ENCODE results near the gene GRIFIN.

GRIFIN gene

DNA sequence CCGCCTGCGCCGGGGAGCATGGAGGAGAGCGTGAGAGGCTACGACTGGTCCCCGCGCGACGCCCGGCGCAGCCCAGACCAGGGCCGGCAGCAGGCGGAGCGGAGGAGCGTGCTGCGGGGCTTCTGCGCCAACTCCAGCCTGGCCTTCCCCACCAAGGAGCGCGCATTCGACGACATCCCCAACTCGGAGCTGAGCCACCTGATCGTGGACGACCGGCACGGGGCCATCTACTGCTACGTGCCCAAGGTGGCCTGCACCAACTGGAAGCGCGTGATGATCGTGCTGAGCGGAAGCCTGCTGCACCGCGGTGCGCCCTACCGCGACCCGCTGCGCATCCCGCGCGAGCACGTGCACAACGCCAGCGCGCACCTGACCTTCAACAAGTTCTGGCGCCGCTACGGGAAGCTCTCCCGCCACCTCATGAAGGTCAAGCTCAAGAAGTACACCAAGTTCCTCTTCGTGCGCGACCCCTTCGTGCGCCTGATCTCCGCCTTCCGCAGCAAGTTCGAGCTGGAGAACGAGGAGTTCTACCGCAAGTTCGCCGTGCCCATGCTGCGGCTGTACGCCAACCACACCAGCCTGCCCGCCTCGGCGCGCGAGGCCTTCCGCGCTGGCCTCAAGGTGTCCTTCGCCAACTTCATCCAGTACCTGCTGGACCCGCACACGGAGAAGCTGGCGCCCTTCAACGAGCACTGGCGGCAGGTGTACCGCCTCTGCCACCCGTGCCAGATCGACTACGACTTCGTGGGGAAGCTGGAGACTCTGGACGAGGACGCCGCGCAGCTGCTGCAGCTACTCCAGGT lies 43.1 kb downstream of the GRIFIN start:
- no peak for DNase-seq

DNA sequence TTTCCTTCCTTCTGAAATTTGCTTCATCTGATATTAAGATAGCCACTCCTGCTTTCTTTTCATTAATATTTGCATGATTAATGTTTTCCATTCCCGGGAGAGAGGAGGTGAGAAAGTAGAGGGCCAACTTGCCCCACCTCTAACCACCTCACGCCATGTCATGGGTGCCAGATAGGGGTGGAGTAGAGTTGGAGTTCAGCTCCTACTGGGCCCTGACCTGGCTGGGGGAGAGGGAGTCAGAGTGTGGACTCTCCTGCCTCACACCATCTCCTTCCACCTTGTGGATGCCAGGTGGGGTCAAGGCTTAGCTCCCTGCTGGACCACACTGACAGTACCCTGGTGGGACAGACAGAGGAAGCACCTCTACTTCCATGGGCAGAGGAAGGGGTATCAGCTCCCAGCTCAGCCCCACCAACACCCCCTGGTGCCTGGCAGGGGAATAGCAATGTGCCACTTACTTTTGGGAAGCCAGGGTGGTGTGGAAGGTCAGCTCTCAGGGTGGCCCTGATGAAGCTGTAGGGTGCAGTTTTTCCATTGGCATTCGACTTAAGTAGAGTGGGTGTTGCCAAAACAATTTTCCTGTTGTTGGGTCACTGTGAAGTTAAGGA lies 44.8 kb downstream of the GRIFIN start:
- no peak for DNase-seq

DNA sequence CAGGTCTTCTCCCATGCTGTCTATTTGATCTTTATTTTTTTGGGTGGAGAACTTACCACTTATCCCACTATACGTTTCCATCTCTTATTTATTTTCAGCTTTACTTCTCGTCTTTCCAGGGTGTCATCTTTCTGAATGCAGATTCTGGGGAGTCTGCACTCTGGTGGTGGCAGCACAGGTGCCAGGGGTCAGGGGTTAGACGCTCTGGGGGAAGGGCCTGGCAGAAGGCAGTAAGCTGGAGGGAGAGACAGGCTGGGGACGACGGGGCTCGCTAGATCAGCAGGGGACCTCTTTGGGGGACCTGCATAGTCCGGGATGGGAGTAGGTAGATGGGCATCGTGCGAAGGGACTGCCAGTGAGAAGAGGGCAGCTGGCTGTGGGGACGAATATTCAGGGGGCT lies 50.4 kb downstream of the GRIFIN start:
- no peak for DNase-seq
